GM18873 (cell line): Measurements from ENCODE around the gene CENPN.

Source experiments
- ATAC-seq: cut with Tn5 transposase; IDR thresholded peaks from one replicate; pipeline ENCODE4 v1.9.1; 2021; ENCODE audit warnings: mild to moderate bottlenecking, moderate library complexity, moderate number of reproducible peaks; ENCODE audit not compliant: unreplicated experiment, low FRiP score

The CENPN gene, protein sequence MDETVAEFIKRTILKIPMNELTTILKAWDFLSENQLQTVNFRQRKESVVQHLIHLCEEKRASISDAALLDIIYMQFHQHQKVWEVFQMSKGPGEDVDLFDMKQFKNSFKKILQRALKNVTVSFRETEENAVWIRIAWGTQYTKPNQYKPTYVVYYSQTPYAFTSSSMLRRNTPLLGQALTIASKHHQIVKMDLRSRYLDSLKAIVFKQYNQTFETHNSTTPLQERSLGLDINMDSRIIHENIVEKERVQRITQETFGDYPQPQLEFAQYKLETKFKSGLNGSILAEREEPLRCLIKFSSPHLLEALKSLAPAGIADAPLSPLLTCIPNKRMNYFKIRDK

DNA sequence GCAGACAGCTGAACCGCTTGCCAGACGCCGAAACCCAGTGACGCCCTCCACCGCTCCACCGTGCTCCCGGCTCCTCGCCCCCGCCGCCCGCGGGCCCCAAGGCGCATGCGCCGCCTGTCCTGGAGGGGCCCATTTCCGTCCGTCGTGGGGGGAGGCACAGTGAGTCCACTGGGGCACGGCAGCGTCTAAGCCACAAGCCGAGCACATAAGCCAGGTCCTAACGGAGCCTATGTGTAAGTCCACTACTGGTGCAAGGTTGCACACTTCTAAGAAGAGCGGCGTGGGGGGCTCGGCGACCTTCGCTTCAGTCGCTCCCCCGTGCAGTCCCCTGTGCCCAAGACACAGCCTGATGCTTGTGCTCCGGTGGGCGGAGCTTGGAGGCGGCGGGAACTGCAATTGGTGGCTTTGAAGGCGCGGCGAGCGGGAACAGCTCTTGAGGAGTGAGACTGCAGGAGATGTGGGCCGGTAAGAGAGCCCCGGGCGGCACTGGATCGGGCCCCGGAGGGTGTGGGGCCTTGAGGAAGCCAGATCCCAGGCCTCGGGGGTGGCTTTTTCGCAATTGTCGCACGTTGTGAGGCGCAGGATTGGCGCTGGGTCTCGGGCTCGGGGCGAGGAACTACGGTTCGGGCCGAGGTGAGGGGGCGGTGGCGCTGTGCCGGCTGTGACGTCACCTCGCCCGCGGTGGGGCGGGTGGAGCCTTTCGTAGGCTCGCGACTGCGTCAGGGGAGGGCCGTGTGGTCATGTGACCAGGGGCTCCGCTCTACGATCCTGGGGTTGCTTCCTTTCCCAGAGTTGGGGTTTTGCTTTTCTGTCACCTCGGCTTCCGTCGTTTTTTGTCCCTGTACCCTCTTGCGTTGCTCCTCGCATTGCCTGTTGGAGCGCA, at the start of gene CENPN, which contains the start of gene CMC2:
Gene CENPN (plus strand): TSS at position 402 of the 883 bp plus-strand sequence. CDS start 4,726 bp downstream, outside the sequence.
Gene CMC2 (minus strand): TSS at position 73 of the 883 bp plus-strand sequence. CDS start 9,491 bp downstream, outside the sequence.
- peak; percentile 88 for ATAC-seq

DNA sequence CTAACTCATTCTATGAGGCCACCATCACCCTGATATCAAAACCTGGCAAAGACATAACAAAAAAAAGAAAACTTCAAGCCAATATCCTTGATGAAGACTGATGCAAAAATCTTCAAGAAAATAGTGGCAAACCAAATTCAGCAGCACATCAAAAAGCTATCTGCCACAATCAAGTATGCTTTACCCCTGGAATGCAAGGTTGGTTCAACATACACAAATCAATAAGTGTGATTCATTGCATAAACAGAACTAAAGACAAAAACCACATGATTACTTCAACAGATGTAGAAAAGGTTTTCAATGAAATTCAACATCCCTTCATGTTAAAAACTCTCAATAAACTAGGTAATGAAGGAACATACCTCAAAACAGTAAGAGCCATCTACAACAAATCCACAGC, 48.7 kb upstream of the CENPN start:
- ATAC-seq: no peak

DNA sequence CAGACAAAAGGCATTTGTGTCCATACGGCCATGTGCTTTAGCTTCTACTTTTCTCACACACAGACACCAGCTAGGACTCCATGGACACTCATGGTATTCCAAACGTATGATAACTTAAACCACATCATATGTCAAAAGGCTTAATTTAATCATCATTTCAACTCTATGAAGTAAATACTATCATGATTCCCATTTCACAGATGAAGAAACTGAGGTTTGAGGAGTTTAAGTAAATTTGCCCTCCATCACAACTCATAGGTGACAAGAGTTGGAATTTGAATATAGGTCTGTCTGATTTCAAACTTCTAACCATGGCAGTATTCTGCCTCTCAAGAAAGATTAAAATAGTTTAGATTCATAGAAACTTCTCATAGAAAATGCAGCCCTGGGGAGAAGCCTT, 44.1 kb upstream of the CENPN start:
- ATAC-seq: no peak

DNA sequence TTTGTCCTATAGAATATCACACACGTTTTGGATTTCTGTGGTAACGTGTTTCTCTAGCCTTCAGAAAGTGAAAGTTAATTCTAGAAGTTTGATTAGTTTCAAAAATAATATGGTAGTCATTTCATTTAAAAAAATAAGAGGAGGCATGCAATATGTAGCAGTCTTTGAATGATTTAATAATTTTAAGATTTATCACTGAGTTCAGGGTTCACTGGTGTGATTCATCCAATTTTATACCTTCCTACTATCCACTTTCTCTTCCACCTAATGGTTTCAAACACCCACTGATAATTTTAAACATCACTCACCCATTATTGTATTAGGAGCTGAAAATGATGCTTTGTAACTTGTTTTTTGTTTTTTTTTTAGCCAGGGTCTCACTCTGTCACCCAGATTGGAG, 42.7 kb upstream of the CENPN start:
- no peak for ATAC-seq

DNA sequence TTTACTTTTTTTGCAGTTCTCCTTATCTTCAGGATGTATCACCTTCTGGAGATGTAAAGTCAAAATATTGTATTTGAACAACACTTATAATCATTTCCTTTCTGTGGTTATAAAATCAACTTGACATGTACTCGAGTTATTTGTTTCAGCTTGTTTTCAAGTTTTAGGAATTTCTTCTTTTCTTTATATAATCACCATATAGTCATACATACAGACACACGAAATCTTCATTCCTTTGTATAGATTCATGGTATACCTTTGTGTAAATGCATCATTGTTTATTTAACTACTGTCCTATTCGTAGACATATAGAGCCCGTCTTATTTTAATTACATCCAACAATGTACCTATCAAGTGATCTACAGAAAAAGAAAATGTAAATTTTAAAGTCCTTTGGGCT, 40.4 kb upstream of the CENPN start:
- ATAC-seq: no peak

DNA sequence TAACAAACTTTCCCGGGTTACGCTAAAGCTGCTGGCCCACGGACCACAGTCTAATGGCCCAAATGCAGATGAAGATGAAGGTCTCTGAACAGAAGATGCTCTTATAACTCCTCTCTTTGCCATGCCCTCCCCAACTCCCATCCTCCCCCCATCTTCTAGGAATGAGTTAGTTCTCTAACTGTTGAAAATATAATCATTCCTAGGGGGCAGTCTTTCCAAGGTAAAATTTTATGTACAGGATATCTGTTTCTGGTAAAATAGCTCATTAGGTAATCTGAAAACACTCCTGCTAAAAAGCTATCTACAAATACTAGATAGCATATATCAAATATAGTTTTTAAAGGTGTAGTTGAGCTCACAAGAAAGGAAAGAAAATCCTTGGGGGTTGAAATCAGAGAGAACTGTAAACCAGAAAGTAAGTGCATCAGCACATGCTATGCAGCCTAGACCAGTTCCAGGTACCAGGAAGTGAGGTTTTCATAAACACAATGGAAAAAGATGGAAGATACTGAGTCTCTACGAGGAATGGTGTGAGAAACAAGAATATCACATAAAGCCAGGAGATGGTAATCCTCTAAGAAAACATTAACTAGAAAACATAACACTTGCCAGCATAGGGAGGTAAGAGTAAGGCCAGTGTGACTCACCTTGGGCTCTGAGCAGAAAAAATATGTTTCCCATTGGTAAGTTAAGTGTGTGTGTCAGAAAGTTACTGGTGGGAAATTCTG, 38.5 kb upstream of the CENPN start:
- no peak for ATAC-seq

DNA sequence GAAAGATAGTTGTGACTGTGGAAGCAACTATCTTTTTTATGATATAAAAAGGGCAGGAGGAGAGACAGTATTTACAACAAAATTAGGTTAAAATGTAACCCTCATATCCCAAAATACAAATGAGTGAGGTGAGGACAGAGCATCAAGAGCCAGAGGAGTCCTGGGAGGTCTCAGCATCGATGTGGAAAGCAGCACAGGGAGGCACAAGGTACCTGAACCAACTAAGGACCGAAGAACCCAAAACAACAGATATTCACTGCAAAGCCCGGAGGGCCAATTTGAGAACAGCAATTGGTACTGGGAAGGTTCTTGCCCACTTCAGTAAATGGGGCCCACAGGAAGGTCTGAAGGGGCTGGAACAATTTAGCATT, 37.9 kb upstream of the CENPN start:
- no peak for ATAC-seq

DNA sequence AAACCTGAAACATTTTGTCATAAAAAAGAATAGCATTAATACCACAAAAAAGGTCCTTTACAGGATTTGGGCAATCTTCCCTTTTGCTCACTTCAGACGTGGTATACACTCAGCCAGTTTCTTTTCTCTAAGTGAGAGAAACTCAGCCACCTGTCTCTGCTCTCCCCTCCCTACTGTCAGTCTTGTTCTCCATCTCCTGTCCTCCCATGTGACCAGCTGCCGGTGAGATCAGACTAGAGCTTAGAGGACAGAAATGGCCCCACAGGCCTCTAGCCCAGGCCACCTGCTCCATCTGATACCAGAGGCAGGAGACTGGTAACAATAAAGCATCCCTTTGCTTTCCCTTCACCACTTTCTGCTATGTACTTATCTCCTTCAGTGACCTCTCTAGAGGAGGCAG, 35.2 kb upstream of the CENPN start:
- no peak for ATAC-seq

DNA sequence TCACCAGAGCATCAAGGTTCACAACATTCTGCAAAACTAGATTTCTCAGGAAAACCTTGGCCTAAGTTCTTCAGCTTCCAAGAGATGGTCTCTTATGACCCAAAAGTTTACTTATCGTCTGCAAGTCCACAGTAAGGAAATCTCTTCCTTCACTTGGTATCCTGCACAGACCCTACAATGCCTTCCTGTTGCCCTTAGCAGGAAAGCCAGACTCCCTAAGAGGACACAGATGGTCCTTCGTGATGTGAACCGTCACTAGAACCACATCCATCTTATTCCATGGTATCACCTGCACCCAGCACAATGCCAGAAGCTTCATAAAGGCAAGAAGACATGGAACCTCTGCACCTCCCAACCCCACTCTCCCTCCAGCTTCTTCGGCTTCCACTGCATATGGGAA, 34.4 kb upstream of the CENPN start:
- no peak for ATAC-seq

DNA sequence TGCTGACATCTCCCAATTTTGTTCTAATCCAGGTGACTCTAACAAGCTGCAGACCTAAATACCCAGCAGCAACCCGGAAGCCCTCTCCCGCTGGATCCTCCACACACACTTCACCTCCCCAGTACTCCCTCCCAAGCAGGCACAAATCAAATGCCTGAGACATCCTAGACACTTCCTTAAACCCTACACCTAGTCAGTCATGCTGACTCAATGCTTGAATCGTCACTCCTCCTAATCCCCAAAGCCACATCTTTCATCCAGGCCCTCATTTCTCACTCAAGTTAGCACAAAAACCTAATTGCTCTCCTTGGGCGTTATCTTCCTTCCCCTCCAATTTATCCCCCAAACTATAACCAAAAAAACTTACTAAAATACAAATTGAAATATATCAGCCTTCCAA, 33.0 kb upstream of the CENPN start:
- no peak for ATAC-seq

DNA sequence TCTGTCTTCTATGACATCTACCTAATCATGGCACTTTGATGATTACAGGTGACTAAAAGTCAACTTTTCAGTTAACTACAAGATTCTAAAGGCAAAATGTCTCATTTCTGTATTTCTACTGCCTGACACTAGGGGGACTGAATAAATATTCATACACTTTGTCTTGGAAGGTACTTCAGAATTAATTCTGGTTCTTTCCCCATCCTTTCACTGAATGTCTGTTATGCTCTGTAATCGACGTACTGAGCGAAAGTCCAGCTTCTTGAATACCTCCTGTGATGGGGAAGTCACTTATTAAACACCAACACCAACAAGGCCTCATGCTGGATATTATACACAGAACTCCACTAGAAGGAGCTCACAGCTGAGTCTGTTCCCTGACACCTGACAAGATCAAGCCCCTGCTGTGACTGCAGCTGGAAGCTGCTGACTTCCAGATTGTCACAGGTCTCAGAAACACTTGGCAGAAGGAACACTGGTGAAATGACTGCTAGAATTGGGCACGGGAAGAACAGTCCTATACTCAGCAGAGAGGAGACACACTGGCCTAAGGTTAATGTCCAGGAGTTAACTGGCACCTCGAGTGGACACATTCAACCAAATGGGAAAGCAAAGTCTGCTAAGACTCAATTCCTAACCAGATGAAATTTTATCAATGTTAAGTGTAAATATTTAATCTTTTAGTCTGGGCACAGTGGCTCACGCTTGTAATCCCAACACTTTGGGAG, 32.2 kb upstream of the CENPN start:
- ATAC-seq: no peak

DNA sequence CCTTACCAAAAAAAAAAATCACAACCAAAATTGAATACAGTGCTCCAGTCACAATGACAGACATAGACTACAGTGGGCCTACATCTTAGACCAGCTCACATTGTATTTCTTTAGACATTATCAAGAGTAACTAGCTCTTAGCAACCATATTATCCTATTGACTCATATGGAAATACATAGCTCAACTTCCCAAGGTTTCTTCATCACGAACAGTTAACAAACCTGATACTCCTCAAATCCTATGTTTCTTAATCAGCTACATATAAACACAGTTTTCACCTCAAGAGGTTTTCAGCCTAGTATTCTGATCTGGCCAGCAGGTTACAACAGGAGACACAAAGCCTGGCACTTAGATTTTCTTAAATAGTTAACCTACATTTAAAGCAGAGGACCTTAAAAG, 30.1 kb upstream of the CENPN start:
- no peak for ATAC-seq

DNA sequence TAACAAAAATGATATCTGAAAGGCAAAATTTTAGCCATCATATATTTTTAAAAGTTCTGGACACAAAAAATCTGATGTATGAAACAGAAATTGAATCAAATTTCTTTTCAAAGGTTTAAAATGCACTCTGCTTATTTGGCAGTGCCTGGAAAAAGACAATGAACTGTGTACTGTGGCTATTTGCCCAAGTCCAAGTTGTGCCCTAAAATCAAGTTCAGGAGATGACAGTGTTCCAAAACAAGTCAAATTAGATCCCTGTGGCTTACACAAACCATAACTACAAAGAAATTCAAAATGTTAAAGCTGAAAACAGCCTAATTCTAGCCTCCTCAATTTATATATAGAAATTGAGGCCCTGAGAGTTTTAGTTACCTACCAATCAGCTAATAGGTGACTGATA, 25.9 kb upstream of the CENPN start:
- no peak for ATAC-seq

DNA sequence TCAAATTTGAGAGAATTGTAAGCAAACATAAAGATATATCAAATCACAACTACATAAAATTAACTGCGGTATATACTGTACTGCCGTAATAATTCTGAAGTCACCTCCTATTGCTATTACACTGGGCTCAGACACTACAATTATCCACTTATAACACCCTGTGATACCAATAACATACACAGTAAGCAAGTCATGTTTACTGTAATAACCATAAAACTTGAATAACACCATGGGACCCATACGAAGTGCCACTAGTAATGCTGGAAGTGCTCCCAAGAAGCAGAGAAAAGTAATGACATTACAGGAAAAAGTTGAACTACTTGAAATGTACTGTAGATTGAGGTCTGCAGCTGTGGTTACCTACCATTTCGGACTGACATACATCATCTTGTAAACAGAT, 24.4 kb upstream of the CENPN start:
- ATAC-seq: no peak

DNA sequence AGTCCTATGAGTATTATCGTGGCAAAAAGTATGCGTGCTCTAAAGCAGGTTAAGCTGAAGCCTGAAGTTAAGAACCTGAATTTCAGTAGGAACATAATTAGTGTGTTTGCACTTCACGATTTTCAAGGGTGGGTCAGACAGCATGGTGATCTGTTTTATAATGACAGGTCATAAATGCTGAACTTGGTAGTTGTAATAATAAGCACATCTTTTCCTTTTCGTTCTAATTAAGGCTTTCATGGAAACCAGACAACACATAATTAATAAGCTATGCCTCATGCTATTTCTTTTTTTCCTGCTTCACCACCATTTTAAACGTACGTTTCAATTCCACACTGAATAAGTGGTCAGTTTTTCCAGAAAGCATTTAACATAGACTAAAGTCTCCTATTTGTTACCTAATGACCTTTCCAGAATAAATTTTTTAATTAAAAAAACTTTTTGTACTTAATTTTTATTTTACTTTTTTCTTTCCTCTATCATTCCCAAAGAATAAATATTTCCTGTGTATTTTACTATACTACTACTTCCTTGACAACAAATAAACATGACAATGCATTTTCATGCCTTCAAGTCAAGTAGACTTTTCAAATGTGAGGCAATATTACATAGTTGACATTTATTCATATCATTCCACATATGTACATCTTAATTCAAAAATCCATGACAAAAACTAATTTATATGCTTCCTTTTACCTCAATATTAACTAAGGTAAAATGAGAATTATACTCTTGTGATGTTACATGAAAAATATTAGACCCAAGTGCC, 22.7 kb upstream of the CENPN start:
- ATAC-seq: no peak

DNA sequence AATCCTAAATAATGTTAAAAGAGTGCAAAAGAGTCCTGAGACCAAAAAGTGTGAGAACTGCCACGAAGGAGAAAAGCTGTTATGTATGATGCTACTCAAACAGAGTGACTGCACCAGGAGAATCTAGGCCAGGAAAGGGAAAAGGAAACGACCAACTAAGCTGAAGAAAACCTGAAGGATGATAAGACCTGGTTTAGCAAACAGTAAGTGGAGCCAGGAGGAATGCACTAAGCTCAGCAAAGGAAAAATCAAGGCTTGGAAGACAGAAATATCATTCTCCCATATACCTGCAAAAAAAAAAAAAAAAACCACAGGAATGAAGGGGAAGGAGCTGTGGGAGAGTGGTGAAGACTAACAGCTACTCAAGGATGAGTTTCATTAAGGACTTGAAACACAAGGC, 21.4 kb upstream of the CENPN start:
- no peak for ATAC-seq

DNA sequence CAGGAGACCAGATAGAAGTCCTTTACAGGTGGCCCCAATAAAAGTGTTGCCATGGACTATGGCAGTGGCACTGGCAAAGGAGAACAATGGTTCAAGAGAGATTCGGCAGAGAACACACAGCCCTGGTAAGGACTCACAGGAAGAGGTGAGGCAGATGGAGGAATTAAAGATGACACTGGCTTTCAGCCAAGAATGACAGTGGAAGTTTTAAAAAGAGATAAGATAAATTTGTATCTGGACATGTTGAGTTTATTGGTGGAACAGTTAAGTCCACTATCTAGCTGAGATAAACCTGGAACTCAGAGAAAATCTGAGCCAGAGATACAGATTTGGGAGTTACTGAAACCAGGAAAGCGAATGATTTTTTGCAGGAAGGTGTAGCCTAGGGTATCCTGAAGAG, 20.5 kb upstream of the CENPN start:
- ATAC-seq: no peak

DNA sequence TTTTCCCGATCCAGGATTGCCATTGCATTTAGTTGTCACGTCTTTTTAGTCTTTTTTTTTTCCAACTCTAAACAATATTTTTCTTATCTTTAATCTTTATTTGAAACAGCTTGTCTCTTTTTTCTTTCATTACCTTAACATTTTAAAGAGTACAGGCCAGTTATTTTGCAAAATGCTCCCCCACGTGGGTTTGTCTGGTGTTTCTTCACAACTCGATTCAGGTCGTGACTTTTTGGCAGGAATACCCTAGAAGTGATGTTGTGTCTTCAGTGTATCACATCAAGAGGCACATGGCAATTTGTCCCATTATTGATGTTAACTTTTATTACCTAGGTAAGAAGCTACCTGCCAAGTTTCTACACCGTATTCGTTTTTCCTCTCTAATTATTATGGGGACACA, 18.3 kb upstream of the CENPN start:
- no peak for ATAC-seq

DNA sequence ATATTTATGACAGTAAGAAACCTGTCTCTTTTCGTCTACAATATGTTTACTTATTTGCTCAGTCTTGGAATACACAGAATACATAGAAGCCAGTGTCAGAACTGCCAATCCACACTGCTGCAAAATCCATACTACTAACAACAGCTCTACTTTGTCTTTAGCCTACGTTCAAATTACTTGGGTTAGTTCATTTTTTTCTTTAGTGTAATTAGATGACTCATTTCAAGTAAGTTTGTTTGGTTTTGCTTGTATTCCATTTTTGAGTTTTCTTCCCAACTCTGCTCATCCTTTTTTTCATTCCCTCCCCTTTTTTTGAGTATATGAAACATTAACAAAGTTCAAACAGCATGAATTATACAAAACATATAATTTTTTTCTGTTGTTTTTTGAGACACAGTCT, 17.2 kb upstream of the CENPN start:
- ATAC-seq: no peak

DNA sequence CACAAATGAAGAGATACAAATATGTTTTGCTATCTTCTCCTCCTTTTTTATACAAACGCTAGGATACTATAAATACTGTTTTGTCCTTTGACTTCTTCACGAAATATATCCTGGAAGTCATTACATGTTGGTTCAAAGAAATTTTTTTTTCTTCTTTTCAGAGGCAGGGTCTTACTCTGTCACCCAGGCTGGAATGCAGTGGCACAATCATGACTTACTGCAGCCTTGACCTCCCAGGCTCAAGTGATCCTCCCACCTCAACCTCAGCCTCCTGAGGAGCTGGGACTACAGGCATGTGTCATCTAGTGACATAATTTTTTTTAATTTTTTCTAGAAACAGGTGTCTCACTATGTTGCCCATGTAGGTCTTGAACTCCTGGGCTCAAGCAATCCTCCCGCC, 16.4 kb upstream of the CENPN start:
- ATAC-seq: no peak
